GM23338 (cell line): ENCODE data around the gene PRKCD. TPM values are rescaled to one million over a fixed set of nuclear protein-coding genes. Genes with fewer than 3 reads are reported as not detected.

Experiments used
- ATAC-seq: fragments of 200-7000 bp; cut with Tn5 transposase; 3 replicates; pipeline ENCODE4 v1.9.1; 2020
- DNase-seq: peaks from one replicate; pipeline ENCODE4 v3.0.0-alpha.2; 2015; ENCODE audit warnings: low spot score
- H2AFZ ChIP-seq: fragments of 200-600 bp; sonication (generic); 2 replicates; pipeline ENCODE4 v1.8.0; 2016; ENCODE audit warnings: antibody characterized with exemption, mild to moderate bottlenecking, moderate library complexity
- H3F3A ChIP-seq: fragments of 200-600 bp; sonication (generic); replicated peaks from 2 replicates; pipeline ENCODE4 v1.8.0; 2017; ENCODE audit warnings: antibody characterized with exemption, mixed run types, low read depth
- H3K27ac ChIP-seq: fragments of 200-600 bp; sonication (generic); 2 replicates; pipeline ENCODE4 v1.6.1; 2016; ENCODE audit warnings: low read depth
- H3K27me3 ChIP-seq: fragments of 200-600 bp; sonication (generic); 2 replicates; pipeline ENCODE4 v1.8.0; 2016; ENCODE audit warnings: mild to moderate bottlenecking, mixed run types, moderate library complexity; ENCODE audit not compliant: insufficient read depth
- H3K36me3 ChIP-seq: fragments of 200-600 bp; sonication (generic); 2 replicates; pipeline ENCODE4 v1.8.0; 2016; ENCODE audit warnings: mild to moderate bottlenecking; ENCODE audit not compliant: insufficient read depth
- H3K4me1 ChIP-seq: fragments of 200-600 bp; sonication (generic); 2 replicates; pipeline ENCODE4 v1.8.0; 2016; ENCODE audit warnings: mild to moderate bottlenecking, moderate library complexity; ENCODE audit not compliant: insufficient read depth
- H3K4me2 ChIP-seq: fragments of 200-600 bp; sonication (generic); 2 replicates; pipeline ENCODE4 v1.7.1; 2017; ENCODE audit warnings: mixed run types
- H3K4me3 ChIP-seq: fragments of 200-600 bp; sonication (generic); 2 replicates; pipeline ENCODE4 v1.6.1; 2016; ENCODE audit warnings: mixed run types
- H3K79me2 ChIP-seq: fragments of 200-600 bp; sonication (generic); replicated peaks from 2 replicates; pipeline ENCODE4 v1.8.0; 2017; ENCODE audit warnings: mild to moderate bottlenecking; ENCODE audit not compliant: insufficient read depth
- H3K9me2 ChIP-seq: fragments of 200-600 bp; sonication (generic); 2 replicates; pipeline ENCODE4 v1.8.0; 2017; ENCODE audit not compliant: insufficient read depth
- H4K20me1 ChIP-seq: fragments of 200-600 bp; sonication (generic); replicated peaks from 2 replicates; pipeline ENCODE4 v1.8.0; 2017; ENCODE audit warnings: mild to moderate bottlenecking; ENCODE audit not compliant: insufficient read depth
- H3K27ac Mint-ChIP-seq: 2 replicates; pipeline ENCODE4 v1.8.0; 2020; ENCODE audit warnings: inconsistent platforms, mild to moderate bottlenecking, moderate library complexity, mixed read lengths
- H3K27me3 Mint-ChIP-seq: 3 replicates; pipeline ENCODE4 v1.8.0; 2022; ENCODE audit warnings: low read depth, mild to moderate bottlenecking, moderate library complexity, mixed read lengths, inconsistent platforms; ENCODE audit not compliant: insufficient read depth, poor library complexity
- H3K36me3 Mint-ChIP-seq: 3 replicates; pipeline ENCODE4 v1.8.0; 2021; ENCODE audit warnings: low read depth, mild to moderate bottlenecking, inconsistent platforms, moderate library complexity, mixed read lengths
- H3K4me1 Mint-ChIP-seq: 3 replicates; pipeline ENCODE4 v1.8.0; 2020; ENCODE audit warnings: mild to moderate bottlenecking, inconsistent platforms, mixed read lengths
- H3K4me3 Mint-ChIP-seq: 3 replicates; pipeline ENCODE4 v1.8.0; 2021; ENCODE audit warnings: moderate library complexity, mild to moderate bottlenecking, inconsistent platforms, mixed read lengths
- H3K9me3 Mint-ChIP-seq: 3 replicates; pipeline ENCODE4 v1.8.0; 2020; ENCODE audit warnings: moderate library complexity, mild to moderate bottlenecking, inconsistent platforms, mixed read lengths
- CREB1 ChIP-seq: fragments of 250-450 bp; sonication (Bioruptor Pico); IDR thresholded peaks from 2 replicates; pipeline ENCODE4 v1.5.0; 2020; ENCODE audit warnings: low read depth, mild to moderate bottlenecking, moderate library complexity
- CTCF ChIP-seq, 2 experiments: fragments of 200-600 bp in 1 of 2; sonication (generic) in 1 of 2; conservative IDR thresholded peaks; 2 replicates each; pipeline versions ENCODE4 v1.5.1 to v1.6.1; 2016 to 2017; ENCODE audit warnings: antibody characterized with exemption in 2 of 2, low read depth in 2 of 2, mild to moderate bottlenecking in 2 of 2, moderate library complexity in 1 of 2
- ETS1 ChIP-seq: IDR thresholded peaks from 2 replicates; pipeline ENCODE4 v1.6.1; 2016; ENCODE audit warnings: antibody characterized with exemption
- EZH2 ChIP-seq: fragments of 200-600 bp; sonication (generic); IDR thresholded peaks from one replicate; pipeline ENCODE4 v1.8.0; 2017; ENCODE audit warnings: antibody characterized with exemption, mild to moderate bottlenecking, low read depth; ENCODE audit not compliant: unreplicated experiment
- EZH2phosphoT487 ChIP-seq: fragments of 200-600 bp; sonication (generic); IDR thresholded peaks from one replicate; pipeline ENCODE4 v1.8.1; 2018; ENCODE audit warnings: antibody characterized with exemption; ENCODE audit not compliant: unreplicated experiment
- JUNB ChIP-seq: IDR thresholded peaks from one replicate; pipeline ENCODE4 v1.6.1; 2016; ENCODE audit warnings: antibody characterized with exemption; ENCODE audit not compliant: unreplicated experiment
- NANOG ChIP-seq: IDR thresholded peaks from 2 replicates; pipeline ENCODE4 v1.6.1; 2016; ENCODE audit warnings: antibody characterized with exemption, borderline replicate concordance
- POLR2AphosphoS5 ChIP-seq: IDR thresholded peaks from 2 replicates; pipeline ENCODE4 v1.6.1; 2016; ENCODE audit warnings: antibody characterized with exemption, low read depth
- REST ChIP-seq: IDR thresholded peaks from one replicate; pipeline ENCODE4 v1.6.1; 2018; ENCODE audit warnings: antibody characterized with exemption; ENCODE audit not compliant: unreplicated experiment
- STAT1 ChIP-seq: IDR thresholded peaks from one replicate; pipeline ENCODE4 v1.6.1; 2016; ENCODE audit warnings: antibody characterized with exemption; ENCODE audit not compliant: unreplicated experiment
- ZNF114 ChIP-seq: fragments of 250-450 bp; sonication (Bioruptor Pico); IDR thresholded peaks from 2 replicates; pipeline ENCODE4 v1.5.0; 2020; ENCODE audit warnings: mild to moderate bottlenecking, moderate library complexity
- ZNF331 ChIP-seq: fragments of 250-450 bp; sonication (Bioruptor Pico); IDR thresholded peaks from 2 replicates; pipeline ENCODE4 v1.5.0; 2020; ENCODE audit warnings: low read depth, mild to moderate bottlenecking, moderate library complexity
- ZNF462 ChIP-seq: fragments of 250-450 bp; sonication (Bioruptor Pico); IDR thresholded peaks from 2 replicates; pipeline ENCODE4 v1.5.0; 2020; ENCODE audit warnings: mild to moderate bottlenecking, moderate library complexity
- polyA plus RNA-seq: library from polyadenylated mRNA; unstranded; fragments of >200 nt; fragmentation: Nextera tagmentation; extraction: Ambion mirVana; gene quantifications from 2 replicates; pipeline ENCODE4 v1.2.1, GENCODE V29; 2016
- total RNA-seq: library from RNA; depleted of rRNA; stranded (reverse); fragments of >200 nt; shearing (Covaris generic); gene quantifications from 2 replicates; pipeline ENCODE4 v1.2.3, GENCODE V29; 2014

Gene PRKCD
- total and polyA plus RNA-seq, 2 experiments from 2014 or later = 11.3 to 11.8 TPM

GRCh38 chr3:53189276-53189675 is 28.3 kb downstream of the PRKCD start:
- H3K27me3 ChIP-seq = no peaks in the 10 kb centered on the region
- H3K36me3 ChIP-seq = no peaks in the 10 kb centered on the region
- peaks cover 8% of the 10 kb centered on the region for H3K4me1 ChIP-seq
- no peak overlapping the region for H3K4me3 ChIP-seq
- H4K20me1 ChIP-seq = no peaks in the 10 kb centered on the region
- no peak overlapping the region for H3K4me2 ChIP-seq
- H3K9me3 Mint-ChIP-seq = no peaks in the 10 kb centered on the region
- no peaks in the 10 kb centered on the region for H3K79me2 ChIP-seq
- H3K4me1 Mint-ChIP-seq = peaks cover 20% of the 10 kb centered on the region
- no peak for ATAC-seq
- H3F3A ChIP-seq = no peaks in the 10 kb centered on the region
- no peak for DNase-seq
- no peak overlapping the region for H3K4me3 Mint-ChIP-seq
- H3K27me3 Mint-ChIP-seq = peaks cover 4% of the 10 kb centered on the region
- no peak overlapping the region for H3K27ac Mint-ChIP-seq
- no peak overlapping the region for H3K27ac ChIP-seq
- H3K36me3 Mint-ChIP-seq = no peaks in the 10 kb centered on the region; the same call in 2 of the 3 replicates
- H3K9me2 ChIP-seq = no peaks in the 10 kb centered on the region
- TF ChIP-seq CREB1 (CRISPR knock-in tag) (no peak), REST (no peak), POLR2AphosphoS5 (no peak), ZNF114 (CRISPR knock-in tag) (no peak), ZNF462 (CRISPR knock-in tag) (no peak), CTCF (conservative IDR thresholded peaks at IDR 0.05; ENCODE audit: low read depth in 2 of 2) (no peak), STAT1 (no peak), EZH2phosphoT487 (no peak), NANOG (no peak), EZH2 (no peak), ETS1 (no peak), JUNB (no peak), ZNF331 (no peak)
- no peak overlapping the region for H2AFZ ChIP-seq
